Caco-2 (cell line): ENCODE results near the gene WDR33. TPM values are rescaled to one million over a fixed set of nuclear protein-coding genes. Genes with fewer than 3 reads are reported as not detected.
A peak's percentile ranks its signal among the peaks of the same experiment; 100 is the strongest.

Experiments used
- BruUV-seq: library from RNA; stranded (reverse); fragments of 400-500 nt; replicated peaks from 2 replicates; lab custom pipeline; 2021; lab: Mats Ljungman, UMichigan
- CTCF ChIA-PET: fragments of 300-600 bp; sonication (Branson Sonifier 250); formaldehyde crosslinking; loops from one replicate; lab custom pipeline; 2022; ENCODE audit warnings: antibody characterized with exemption; lab: Charles Lee
- POLR2A ChIA-PET: fragments of 300-600 bp; sonication (Branson Sonifier 250); formaldehyde crosslinking; loops from one replicate; lab custom pipeline; 2022; ENCODE audit warnings: antibody characterized with exemption; lab: Charles Lee
- DNase-seq, 2 experiments: peaks; one replicate each; pipeline versions ENCODE4 v3.0.0 to v3.0.0-alpha.2; 2020 to 2022
- H3K27me3 ChIP-seq: replicated peaks from 2 replicates; pipeline ENCODE4 v1.6.0; 2011; ENCODE audit warnings: low read length; ENCODE audit not compliant: control insufficient read depth, insufficient read depth
- H3K36me3 ChIP-seq: 2 replicates; pipeline ENCODE4 v1.5.1; 2011; ENCODE audit warnings: low read length; ENCODE audit not compliant: control insufficient read depth, insufficient read depth
- H3K4me1 ChIP-seq: fragments of 250-450 bp; sonication (Bioruptor Pico); 2 replicates; pipeline ENCODE4 v1.5.1; 2020; ENCODE audit warnings: mild to moderate bottlenecking
- H3K4me3 ChIP-seq: 2 replicates; pipeline ENCODE4 v1.5.1; 2011; ENCODE audit warnings: low read depth, mild to moderate bottlenecking, control low read depth, low read length
- H3K9me3 ChIP-seq: fragments of 250-450 bp; sonication (Bioruptor Pico); 2 replicates; pipeline ENCODE4 v1.5.1; 2020; ENCODE audit warnings: mild to moderate bottlenecking, moderate library complexity
- H3K27ac Mint-ChIP-seq: one replicate; pipeline ENCODE4 v1.8.0; 2022; ENCODE audit warnings: mixed read lengths; ENCODE audit not compliant: unreplicated experiment
- H3K27me3 Mint-ChIP-seq: one replicate; pipeline ENCODE4 v1.8.0; 2022; ENCODE audit warnings: mixed read lengths; ENCODE audit not compliant: insufficient read depth, unreplicated experiment
- H3K36me3 Mint-ChIP-seq: one replicate; pipeline ENCODE4 v1.8.0; 2022; ENCODE audit warnings: mild to moderate bottlenecking, mixed read lengths; ENCODE audit not compliant: insufficient read depth, unreplicated experiment
- H3K4me1 Mint-ChIP-seq: one replicate; pipeline ENCODE4 v1.8.0; 2022; ENCODE audit warnings: low read depth, mixed read lengths; ENCODE audit not compliant: unreplicated experiment
- H3K4me3 Mint-ChIP-seq: one replicate; pipeline ENCODE4 v1.8.0; 2022; ENCODE audit warnings: mild to moderate bottlenecking, moderate library complexity, mixed read lengths; ENCODE audit not compliant: unreplicated experiment
- H3K9me3 Mint-ChIP-seq: one replicate; pipeline ENCODE4 v1.8.0; 2022; ENCODE audit warnings: mixed read lengths; ENCODE audit not compliant: unreplicated experiment
- CTCF ChIP-seq, 2 experiments: fragments of 200-600 bp in 1 of 2; IDR thresholded peaks; 1 replicate in 1 of 2; 2 replicates in 1 of 2; pipeline versions ENCODE4 v1.5.1 to v1.8.0; 2011 to 2022; ENCODE audit warnings: antibody characterized with exemption in 1 of 2, control low read depth in 1 of 2, inconsistent platforms in 1 of 2, low read depth in 1 of 2, low read length in 1 of 2, mild to moderate bottlenecking in 1 of 2, moderate library complexity in 1 of 2; ENCODE audit not compliant: insufficient read depth in 1 of 2, severe bottlenecking in 1 of 2, unreplicated experiment in 1 of 2
- intact Hi-C: fragments of 100-400 bp; cut with micrococcal nuclease; formaldehyde crosslinking; loops from one replicate; pipeline ENCODE4 v1.10.0; 2022; ENCODE audit not compliant: unreplicated experiment
- total RNA-seq: library from RNA; stranded (reverse); gene quantifications from 2 replicates; pipeline ENCODE4 v1.2.3, GENCODE V29; 2022

Gene WDR33
- total RNA-seq, 1 experiment from 2014 or later: 77.5 TPM

GRCh38 chr2:127820080-127820668, 9.2 kb upstream of the WDR33 start:
- Histone ChIP-seq H3K36me3 (no peaks in the 10 kb centered on the region), H3K9me3 (peaks cover 16% of the 10 kb centered on the region; the same call in 1 of the 2 replicates), H3K4me3 (no peak overlapping the region), H3K27me3 (no peaks in the 10 kb centered on the region), H3K4me1 (no peaks in the 10 kb centered on the region)
- no peak for TF ChIP-seq CTCF (IDR thresholded peaks at IDR 0.05; ENCODE audit: insufficient read depth in 1 of 2, low read depth in 1 of 2, low read length in 1 of 2, severe bottlenecking in 1 of 2, unreplicated experiment in 1 of 2)
- Mint-ChIP-seq H3K4me1 (no peaks in the 10 kb centered on the region), H3K9me3 (peaks cover 24% of the 10 kb centered on the region), H3K27me3 (no peaks in the 10 kb centered on the region), H3K27ac (no peak overlapping the region), H3K4me3 (no peak overlapping the region), H3K36me3 (no peaks in the 10 kb centered on the region)
- CTCF ChIA-PET: no interaction called here
- intact Hi-C loops: no loop called here
- DNase-seq: peak in 1 of 2 experiments; percentile 22
- no TSS peak for BruUV-seq
- POLR2A ChIA-PET: no interaction called here

GRCh38 chr2:127818794-127819425, 7.9 kb upstream of the WDR33 start:
- Mint-ChIP-seq H3K9me3 (peaks cover 24% of the 10 kb centered on the region), H3K27me3 (no peaks in the 10 kb centered on the region), H3K36me3 (no peaks in the 10 kb centered on the region), H3K27ac (no peak overlapping the region), H3K4me1 (no peaks in the 10 kb centered on the region), H3K4me3 (no peak overlapping the region)
- POLR2A ChIA-PET: no interaction called here
- no peak for DNase-seq
- Histone ChIP-seq H3K4me1 (no peaks in the 10 kb centered on the region), H3K36me3 (no peaks in the 10 kb centered on the region), H3K9me3 (peaks cover 16% of the 10 kb centered on the region; the same call in 1 of the 2 replicates), H3K4me3 (no peak overlapping the region), H3K27me3 (no peaks in the 10 kb centered on the region)
- intact Hi-C loops: no loop called here
- BruUV-seq: no TSS peak
- CTCF ChIA-PET: no interaction called here
- TF ChIP-seq CTCF (IDR thresholded peaks at IDR 0.05; ENCODE audit: insufficient read depth in 1 of 2, low read depth in 1 of 2, low read length in 1 of 2, severe bottlenecking in 1 of 2, unreplicated experiment in 1 of 2): no peak

GRCh38 chr2:127818241-127818640, 7.3 kb upstream of the WDR33 start:
- Mint-ChIP-seq H3K36me3 (no peaks in the 10 kb centered on the region), H3K4me3 (no peak overlapping the region), H3K27me3 (no peaks in the 10 kb centered on the region), H3K9me3 (peaks cover 24% of the 10 kb centered on the region), H3K27ac (no peak overlapping the region), H3K4me1 (no peaks in the 10 kb centered on the region)
- ChIA-PET POLR2A (no interaction called here), CTCF (no interaction called here)
- no peaks in the 10 kb centered on the region for H3K27me3 ChIP-seq
- H3K9me3 ChIP-seq: peaks cover 16% of the 10 kb centered on the region; the same call in 1 of the 2 replicates
- TF ChIP-seq CTCF (IDR thresholded peaks at IDR 0.05; ENCODE audit: insufficient read depth in 1 of 2, low read depth in 1 of 2, low read length in 1 of 2, severe bottlenecking in 1 of 2, unreplicated experiment in 1 of 2): no peak
- H3K36me3 ChIP-seq: no peaks in the 10 kb centered on the region
- DNase-seq: no peak
- intact Hi-C loops: no loop called here
- BruUV-seq: no TSS peak
- no peak overlapping the region for H3K4me3 ChIP-seq
- H3K4me1 ChIP-seq: no peaks in the 10 kb centered on the region
